ENCODE data around the gene SSTR3. TPM values are rescaled to one million over a fixed set of nuclear protein-coding genes. Genes with fewer than 3 reads are reported as not detected.

Gene SSTR3
- total and polyA plus RNA-seq, 10 of the 15 experiments (the other 5 are each of a cell fraction or from before 2014, with no cell fraction given): 0.03 to 4.5 (median 2.4) TPM

DNA sequence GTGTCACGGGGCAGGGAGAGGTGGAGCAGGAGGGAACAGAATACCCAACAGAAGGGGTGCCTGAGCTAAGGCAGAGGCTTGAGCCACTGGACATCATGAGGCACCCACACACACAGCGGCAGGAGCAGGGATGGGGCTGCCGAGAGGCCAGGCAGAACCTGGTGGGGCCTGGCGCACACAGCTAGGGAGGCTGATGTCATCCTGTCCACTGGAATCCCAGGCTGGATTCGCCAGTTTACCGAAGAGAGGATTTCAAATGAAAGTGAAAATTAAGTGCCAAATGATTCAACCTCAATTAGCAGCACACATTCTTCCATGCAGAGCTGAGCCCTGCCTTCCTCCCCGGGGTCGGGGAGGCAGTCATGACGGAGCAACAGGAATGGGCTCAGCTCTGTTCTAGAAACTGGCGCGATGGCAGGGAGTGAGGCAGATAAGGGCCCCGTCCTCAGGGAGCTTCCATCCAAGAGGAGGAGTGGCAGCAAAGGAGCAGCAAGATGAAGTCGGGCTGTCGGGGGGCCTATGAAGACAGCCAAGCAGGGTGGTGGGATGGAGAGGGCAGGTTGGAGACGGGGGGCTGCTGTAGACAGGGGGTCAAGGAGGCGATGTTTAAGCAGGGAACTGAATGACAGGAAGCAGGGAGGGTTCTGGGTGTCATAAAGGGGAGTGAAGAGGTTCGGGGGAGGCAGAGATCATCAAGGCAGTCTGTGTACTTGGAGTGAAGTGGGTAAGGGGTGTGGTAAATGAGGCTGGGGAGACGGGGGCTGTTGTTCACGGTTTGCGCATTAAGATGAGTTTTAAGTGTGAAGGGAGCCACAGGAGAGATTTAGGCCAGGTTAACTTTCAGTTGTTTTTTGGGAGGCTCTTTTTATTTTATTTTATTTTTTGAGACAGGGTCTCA, 25.3 kb upstream of the SSTR3 start:
- WGBS (ENCODE audit: insufficient coverage, insufficient replicate concordance, low lambda C conversion rate, missing lambda C conversion rate): 83% methylated on average over 20 of the region's 20 CpGs
- intact Hi-C loops (cut with micrococcal nuclease; ENCODE audit: unreplicated experiment) (no loop called here), in situ Hi-C loops (cut with MboI) (no loop called here)
- ChIA-PET SMC1A (ENCODE audit: uncharacterized antibody, unreplicated experiment) (interaction anchor here (0.8 to 2.1 kb wide), 5 partner anchors 8 to 23 kb away, joined by 3 to 11 read pairs (median 3); no protein-coding TSS in a partner anchor), RAD21 (ENCODE audit: unreplicated experiment) (interaction anchor here (0.6 to 9.8 kb wide), 4 partner anchors 11 to 191 kb away, joined by 3 to 196 read pairs (median 8); no protein-coding TSS in a partner anchor), POLR2A (interaction anchor here (0.5 to 12.5 kb wide), 3 partner anchors 7 to 341 kb away, joined by 5 to 246 read pairs (median 140); no protein-coding TSS in a partner anchor), CTCF (interaction anchor here (1.4 to 12.8 kb wide), 3 partner anchors 21 to 39 kb away, joined by 3 to 265 read pairs (median 3); no protein-coding TSS in a partner anchor)
- Histone ChIP-seq H3K27me3 (replicated peaks in 1 of 2; ENCODE audit: control insufficient read depth in 2 of 2, insufficient read depth in 2 of 2, low read length in 1 of 2) (no peaks in the 10 kb centered on the region), H3K9ac (ENCODE audit: control insufficient read depth, insufficient read depth, low read length) (no peak overlapping the region; the same call in 1 of the 2 replicates), H3K27ac (ENCODE audit: control insufficient read depth, insufficient read depth) (no peak overlapping the region), H3K9me3 (replicated peaks; ENCODE audit: control insufficient read depth, insufficient read depth, low read length) (no peaks in the 10 kb centered on the region), H3K79me2 (ENCODE audit: control insufficient read depth, insufficient read depth, low read length) (peaks cover 77% of the 10 kb centered on the region), H3K4me2 (ENCODE audit: control insufficient read depth, insufficient read depth) (peak overlapping the region; percentile 51; the same call in 1 of the 2 replicates), H4K20me1 (ENCODE audit: control insufficient read depth, insufficient read depth) (peaks cover 8% of the 10 kb centered on the region; the same call in 1 of the 2 replicates), H3K36me3 (ENCODE audit: control insufficient read depth in 2 of 2, insufficient read depth in 2 of 2, low read length in 1 of 2) (peaks cover 42 to 53% of the 10 kb centered on the region in 2 experiments), H3K4me3 (no peak overlapping the region), H2AFZ (ENCODE audit: control insufficient read depth, low read depth, low read length) (no peak overlapping the region), H3K4me1 (ENCODE audit: control insufficient read depth, insufficient read depth, low read length) (peaks cover 82% of the 10 kb centered on the region)
- BruUV-seq (replicated peaks): no TSS peak
- DNase-seq (ENCODE audit: low read depth, low spot score) (no peak), FAIRE-seq (no peak), ATAC-seq (no peak)
- no peak for TF ChIP-seq RAD51 (IDR thresholded peaks at IDR 0.05)
- TF ChIP-seq WRNIP1 (IDR thresholded peaks at IDR 0.05; ENCODE audit: borderline replicate concordance, low read depth, low read length): no peak
- no peak for TF ChIP-seq NRF1 (conservative IDR thresholded peaks at IDR 0.05; ENCODE audit: low read depth, low read length)

All from GM12878 (cell line).